Measurements from ENCODE around the gene MVB12B.

DNA sequence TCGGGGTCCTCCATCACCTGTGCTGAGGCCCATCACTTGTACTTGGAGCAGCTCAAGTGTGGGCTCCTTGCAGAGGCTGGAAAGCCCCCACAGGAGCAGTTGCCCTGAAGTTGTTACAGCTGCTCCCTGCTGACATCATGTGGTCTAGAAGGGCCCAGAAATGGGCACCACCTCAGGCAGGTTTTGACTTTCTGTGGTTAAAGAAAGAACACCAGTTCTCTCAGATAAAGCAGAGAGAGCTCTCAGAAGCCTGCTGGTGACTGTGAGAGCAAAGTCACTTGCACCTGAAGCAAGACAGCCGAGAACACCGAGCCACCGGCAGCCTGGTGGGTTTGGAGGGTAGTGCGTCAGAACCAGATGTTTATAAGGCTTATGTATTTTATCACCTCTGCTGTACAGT, 70.4 kb downstream of the MVB12B start:
- TF ChIP-seq CTCF (IDR thresholded peaks at IDR 0.05 in 2 of 3, conservative IDR thresholded peaks at IDR 0.05 in 1 of 3; ENCODE audit: borderline replicate concordance in 1 of 3, insufficient read depth in 1 of 3, low read depth in 2 of 3, low read length in 2 of 3) (peak in 1 of 3 experiments; percentile 24; a peak in 2 of 6 replicates), EZH2 (IDR thresholded peaks at IDR 0.05) (no peak), YY1 (IDR thresholded peaks at IDR 0.05; ENCODE audit: extremely low read depth, insufficient replicate concordance, low read depth, low read length) (no peak), FOSL1 (IDR thresholded peaks at IDR 0.05; ENCODE audit: low read depth) (no peak), REST (IDR thresholded peaks at IDR 0.05; ENCODE audit: low read depth) (no peak)
- TF ChIP-seq, protein P1, sequence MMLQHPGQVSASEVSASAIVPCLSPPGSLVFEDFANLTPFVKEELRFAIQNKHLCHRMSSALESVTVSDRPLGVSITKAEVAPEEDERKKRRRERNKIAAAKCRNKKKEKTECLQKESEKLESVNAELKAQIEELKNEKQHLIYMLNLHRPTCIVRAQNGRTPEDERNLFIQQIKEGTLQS (IDR thresholded peaks at IDR 0.05): no peak

Data from HCT116 (cell line).